ENCODE results near the gene WBP2NL.
A peak's percentile ranks its signal among the peaks of the same experiment; 100 is the strongest.

GRCh38 chr22:42072606-42073330 lies 74.2 kb downstream of the WBP2NL start:
- no peak for TF ChIP-seq EZH2phosphoT487 (IDR thresholded peaks at IDR 0.05; ENCODE audit: borderline replicate concordance)
- peak; percentile 27; the same call in 1 of the 2 replicates for TF ChIP-seq CTCF (conservative IDR thresholded peaks at IDR 0.05; ENCODE audit: low read length)
